Measurements from ENCODE around the gene PIRT. TPM values are rescaled to one million over a fixed set of nuclear protein-coding genes. Genes with fewer than 3 reads are reported as not detected.

The PIRT gene
- total RNA-seq, 4 donors from 2014 or later: 0.97 TPM; not detected in 3

GRCh38 chr17:10804546-10804945 is 33.3 kb downstream of the PIRT start:
- no peaks in the 10 kb centered on the region for H3K27me3 ChIP-seq
- no peak for DNase-seq
- no peaks in the 10 kb centered on the region for H3K36me3 ChIP-seq
- H3K27ac ChIP-seq: no peak overlapping the region
- intact Hi-C loops (cut with DNase I; ENCODE audit: low total_unique reads): no loop called here
- H3K9me3 ChIP-seq: no peaks in the 10 kb centered on the region
- TF ChIP-seq POLR2A (IDR thresholded peaks at IDR 0.05) (no peak), CTCF (IDR thresholded peaks at IDR 0.05) (no peak)
- no peaks in the 10 kb centered on the region for H3K4me1 ChIP-seq
- no peak overlapping the region for H3K4me3 ChIP-seq

GRCh38 chr17:10803830-10804475 is 33.9 kb downstream of the PIRT start, which contains the start of gene TMEM238L:
TMEM238L (minus strand) TSS chr17:10804099; CDS start chr17:10803963, 136 bp downstream.
- intact Hi-C loops (cut with DNase I; ENCODE audit: low total_unique reads): no loop called here
- no peak within 1 kb of the TSS for H3K27ac ChIP-seq
- no peak for TF ChIP-seq POLR2A (IDR thresholded peaks at IDR 0.05)

GRCh38 chr17:10803350-10803749 is 34.5 kb downstream of the PIRT start:
- no peaks in the 10 kb centered on the region for H3K9me3 ChIP-seq
- H3K36me3 ChIP-seq: no peaks in the 10 kb centered on the region
- intact Hi-C loops (cut with DNase I; ENCODE audit: low total_unique reads): no loop called here
- DNase-seq: no peak
- no peaks in the 10 kb centered on the region for H3K4me1 ChIP-seq
- no peak for TF ChIP-seq CTCF (IDR thresholded peaks at IDR 0.05)
- TF ChIP-seq POLR2A (IDR thresholded peaks at IDR 0.05): no peak
- no peak overlapping the region for H3K27ac ChIP-seq
- no peaks in the 10 kb centered on the region for H3K27me3 ChIP-seq
- no peak overlapping the region for H3K4me3 ChIP-seq

More at GRCh38 chr17:10803830-10804475, 33.9 kb downstream of the PIRT start, which contains the start of gene TMEM238L:
- Histone ChIP-seq H3K36me3 (no peaks in the 10 kb centered on the region), H3K27me3 (no peaks in the 10 kb centered on the region), H3K4me1 (no peaks in the 10 kb centered on the region), H3K4me3 (no peak within 1 kb of the TSS), H3K9me3 (no peaks in the 10 kb centered on the region)
- DNase-seq: no peak

- H3K9me3 ChIP-seq: no peaks in the 10 kb centered on the region
- intact Hi-C loops (cut with DNase I; ENCODE audit: low total_unique reads): no loop called here
- DNase-seq: no peak
- TF ChIP-seq CTCF (IDR thresholded peaks at IDR 0.05) (no peak), POLR2A (IDR thresholded peaks at IDR 0.05) (no peak)
- H3K4me3 ChIP-seq: no peak overlapping the region
- H3K4me1 ChIP-seq: peaks cover 0 to 5% of the 10 kb centered on the region in 2 donors
- no peaks in the 10 kb centered on the region for H3K36me3 ChIP-seq
- no peaks in the 10 kb centered on the region for H3K27me3 ChIP-seq
- no peak overlapping the region for H3K27ac ChIP-seq
These were observed 35.2 kb downstream of the PIRT start for GRCh38 chr17:10802496-10803284.

- Histone ChIP-seq H3K4me3 (no peak overlapping the region), H3K4me1 (peaks cover 0 to 5% of the 10 kb centered on the region in 2 donors), H3K9me3 (no peaks in the 10 kb centered on the region), H3K27me3 (no peaks in the 10 kb centered on the region), H3K27ac (no peak overlapping the region), H3K36me3 (no peaks in the 10 kb centered on the region)
- no peak for DNase-seq
- TF ChIP-seq POLR2A (IDR thresholded peaks at IDR 0.05) (no peak), CTCF (IDR thresholded peaks at IDR 0.05) (no peak)
- intact Hi-C loops (cut with DNase I; ENCODE audit: low total_unique reads): no loop called here
These were observed 38.5 kb downstream of the PIRT start for GRCh38 chr17:10799407-10799806.
